GM12801 (cell line): Measurements from ENCODE around the gene SERP1.

Experiments
- CTCF ChIP-seq: IDR thresholded peaks from one replicate; pipeline ENCODE4 v1.5.1; 2011; ENCODE audit warnings: control low read depth; ENCODE audit not compliant: insufficient read length; ENCODE audit errors: extremely low read depth

SERP1 gene

GRCh38 chr3:150538324-150539208 is 7.7 kb downstream of the SERP1 start:
- TF ChIP-seq CTCF, result no peak

- TF ChIP-seq CTCF, result no peak
Observed at GRCh38 chr3:150535204-150535603, 11.1 kb downstream of the SERP1 start.

GRCh38 chr3:150531775-150532174 is 14.5 kb downstream of the SERP1 start:
- no peak for TF ChIP-seq CTCF

- TF ChIP-seq CTCF, result no peak
Observed at GRCh38 chr3:150528354-150528797, 17.9 kb downstream of the SERP1 start.

- no peak for TF ChIP-seq CTCF
Observed at GRCh38 chr3:150527464-150528255, 18.6 kb downstream of the SERP1 start.

GRCh38 chr3:150523538-150523937 is 22.8 kb downstream of the SERP1 start:
- no peak for TF ChIP-seq CTCF

GRCh38 chr3:150521463-150521862 is 24.8 kb downstream of the SERP1 start:
- no peak for TF ChIP-seq CTCF
